HUES48 (cell line): ENCODE data around the gene LSM7.

ENCODE experiments used
- H3K27ac ChIP-seq: one replicate; pipeline ENCODE4 v1.7.0; 2013; ENCODE audit warnings: low read depth, low read length, inconsistent platforms
- H3K27me3 ChIP-seq: 2 replicates; pipeline ENCODE4 v1.6.1; 2013; ENCODE audit warnings: mild to moderate bottlenecking, low read length; ENCODE audit not compliant: control insufficient read depth, insufficient read depth
- H3K36me3 ChIP-seq: 2 replicates; pipeline ENCODE4 v1.6.1; 2013; ENCODE audit warnings: low read length; ENCODE audit not compliant: control insufficient read depth, insufficient read depth
- H3K4me1 ChIP-seq: 2 replicates; pipeline ENCODE4 v1.6.1; 2013; ENCODE audit warnings: mild to moderate bottlenecking, low read length; ENCODE audit not compliant: control insufficient read depth, insufficient read depth
- H3K4me3 ChIP-seq: 2 replicates; pipeline ENCODE4 v1.5.1; 2013; ENCODE audit warnings: mild to moderate bottlenecking, low read depth, low read length
- H3K9ac ChIP-seq: 2 replicates; pipeline ENCODE4 v1.6.1; 2013; ENCODE audit warnings: mild to moderate bottlenecking, low read depth, low read length, moderate library complexity
- H3K9me3 ChIP-seq: 2 replicates; pipeline ENCODE4 v1.6.1; 2013; ENCODE audit warnings: low read length; ENCODE audit not compliant: control insufficient read depth, insufficient read depth

Gene LSM7

GRCh38 chr19:2280633-2281264, 47.6 kb downstream of the LSM7 start:
- Histone ChIP-seq H3K9ac (no peak overlapping the region), H3K4me3 (no peak overlapping the region)

GRCh38 chr19:2278459-2279158, 49.8 kb downstream of the LSM7 start:
- Histone ChIP-seq H3K9me3 (no peaks in the 10 kb centered on the region), H3K27ac (no peak overlapping the region), H3K4me1 (no peaks in the 10 kb centered on the region), H3K9ac (no peak overlapping the region), H3K36me3 (no peaks in the 10 kb centered on the region), H3K4me3 (no peak overlapping the region), H3K27me3 (peaks cover 19% of the 10 kb centered on the region)

More at GRCh38 chr19:2280633-2281264, 47.6 kb downstream of the LSM7 start:
- Histone ChIP-seq H3K4me1 (no peaks in the 10 kb centered on the region), H3K9me3 (no peaks in the 10 kb centered on the region), H3K27ac (no peak overlapping the region), H3K36me3 (no peaks in the 10 kb centered on the region), H3K27me3 (peaks cover 23% of the 10 kb centered on the region)

GRCh38 chr19:2277138-2277537, 51.2 kb downstream of the LSM7 start:
- Histone ChIP-seq H3K27me3 (peaks cover 7% of the 10 kb centered on the region), H3K27ac (no peak overlapping the region)

GRCh38 chr19:2276429-2276986, 51.9 kb downstream of the LSM7 start:
- H3K9ac ChIP-seq = no peak overlapping the region
- H3K4me3 ChIP-seq = no peak overlapping the region
- H3K4me1 ChIP-seq = no peaks in the 10 kb centered on the region
- no peak overlapping the region for H3K27ac ChIP-seq
- H3K27me3 ChIP-seq = peaks cover under 1% of the 10 kb centered on the region; the same call in 1 of the 2 replicates
- H3K9me3 ChIP-seq = no peaks in the 10 kb centered on the region
- H3K36me3 ChIP-seq = peaks cover 16% of the 10 kb centered on the region

More at GRCh38 chr19:2277138-2277537, 51.2 kb downstream of the LSM7 start:
- H3K4me1 ChIP-seq = no peaks in the 10 kb centered on the region
- H3K4me3 ChIP-seq = no peak overlapping the region
- no peak overlapping the region for H3K9ac ChIP-seq
- H3K36me3 ChIP-seq = peaks cover 11% of the 10 kb centered on the region
- H3K9me3 ChIP-seq = no peaks in the 10 kb centered on the region

- no peaks in the 10 kb centered on the region for H3K9me3 ChIP-seq
- no peak overlapping the region for H3K27ac ChIP-seq
- no peak overlapping the region for H3K9ac ChIP-seq
- H3K27me3 ChIP-seq = no peaks in the 10 kb centered on the region
- H3K4me1 ChIP-seq = no peaks in the 10 kb centered on the region
- no peak overlapping the region for H3K4me3 ChIP-seq
- peaks cover 20% of the 10 kb centered on the region for H3K36me3 ChIP-seq
Measured at GRCh38 chr19:2275588-2276428, 52.6 kb downstream of the LSM7 start.

GRCh38 chr19:2274931-2275535, 53.4 kb downstream of the LSM7 start:
- no peaks in the 10 kb centered on the region for H3K9me3 ChIP-seq
- H3K4me1 ChIP-seq = no peaks in the 10 kb centered on the region
- H3K36me3 ChIP-seq = peaks cover 20% of the 10 kb centered on the region
- H3K4me3 ChIP-seq = no peak overlapping the region
- H3K27me3 ChIP-seq = no peaks in the 10 kb centered on the region
- no peak overlapping the region for H3K27ac ChIP-seq
- no peak overlapping the region for H3K9ac ChIP-seq

- Histone ChIP-seq H3K27me3 (no peaks in the 10 kb centered on the region), H3K9me3 (no peaks in the 10 kb centered on the region), H3K4me3 (peak overlapping the region; percentile 19; the same call in 1 of the 2 replicates), H3K27ac (peak overlapping the region; percentile 90), H3K36me3 (peaks cover 20% of the 10 kb centered on the region), H3K9ac (no peak overlapping the region), H3K4me1 (no peaks in the 10 kb centered on the region)
Measured at GRCh38 chr19:2274185-2274711, 54.1 kb downstream of the LSM7 start.

GRCh38 chr19:2273356-2274184, 54.8 kb downstream of the LSM7 start:
- no peaks in the 10 kb centered on the region for H3K9me3 ChIP-seq
- no peak overlapping the region for H3K9ac ChIP-seq
- peak overlapping the region; percentile 90 for H3K27ac ChIP-seq
- peak overlapping the region; percentile 49 for H3K4me3 ChIP-seq
- peaks cover 20% of the 10 kb centered on the region for H3K36me3 ChIP-seq
- H3K27me3 ChIP-seq = no peaks in the 10 kb centered on the region
- no peaks in the 10 kb centered on the region for H3K4me1 ChIP-seq
